Small intestine (tissue), 7 donors: Measurements from ENCODE around the gene PRCD. TPM values are rescaled to one million over a fixed set of nuclear protein-coding genes. Genes with fewer than 3 reads are reported as not detected.
"Not testable (repeated sequence)": the region's sequence is repeated elsewhere in the genome, so short reads cannot be mapped to it uniquely, and the experiment has no call there.

Source experiments
- DNase-seq, 2 donors: peaks; one replicate each; pipeline versions ENCODE4 v3.0.0 to v3.0.0-alpha.2; 2013
- FAIRE-seq: peaks from 2 replicates; lab custom pipeline; 2012; peaks lifted over from hg19 to GRCh38; lab: Jason Lieb, UNC
- H3K27ac ChIP-seq, 3 donors: one replicate each; pipeline ENCODE4 v1.5.1; 2013; ENCODE audit warnings: low read length in 2 of 3, mild to moderate bottlenecking in 2 of 3, control low read depth in 1 of 3, inconsistent platforms in 1 of 3, low read depth in 1 of 3, moderate library complexity in 1 of 3
- H3K27me3 ChIP-seq, 3 donors: one replicate each; pipeline ENCODE4 v1.6.1; 2013; ENCODE audit warnings: low read length in 3 of 3, inconsistent platforms in 1 of 3; ENCODE audit not compliant: control insufficient read depth in 3 of 3, insufficient read depth in 3 of 3
- H3K36me3 ChIP-seq, 3 donors: one replicate each; pipeline ENCODE4 v1.6.1; 2013; ENCODE audit warnings: low read length in 3 of 3, inconsistent platforms in 1 of 3, low read depth in 1 of 3, mild to moderate bottlenecking in 1 of 3, moderate library complexity in 1 of 3; ENCODE audit not compliant: control insufficient read depth in 3 of 3, insufficient read depth in 2 of 3
- H3K4me1 ChIP-seq, 3 donors: one replicate each; pipeline ENCODE4 v1.6.1; 2013; ENCODE audit warnings: low read length in 2 of 3, inconsistent platforms in 1 of 3, low read depth in 1 of 3, mild to moderate bottlenecking in 1 of 3, moderate library complexity in 1 of 3; ENCODE audit not compliant: control insufficient read depth in 3 of 3, insufficient read depth in 2 of 3
- H3K4me3 ChIP-seq, 3 donors: one replicate each; pipeline ENCODE4 v1.5.1; 2013; ENCODE audit warnings: low read length in 3 of 3, control low read depth in 1 of 3, inconsistent platforms in 1 of 3, low read depth in 1 of 3, mild to moderate bottlenecking in 1 of 3, moderate library complexity in 1 of 3
- H3K9me3 ChIP-seq, 2 donors: one replicate each; pipeline ENCODE4 v1.6.1; 2013; ENCODE audit warnings: low read depth in 1 of 2, low read length in 1 of 2; ENCODE audit not compliant: control insufficient read depth in 2 of 2, insufficient read depth in 1 of 2
- WGBS, 3 donors: extraction: QIAGEN DNeasy Blood & Tissue Kit; methylation state at CpG; one replicate each; pipeline ENCODE4 v1.1.7; 2013; 5-methylcytosine and 5-hydroxymethylcytosine counted together
- polyA plus RNA-seq, 4 donors: library from polyadenylated mRNA; stranded (reverse) in 3 of 4; unstranded in 1 of 4; fragments of 200-250 nt in 3 of 4; fragments of 120-200 nt in 1 of 4; gene quantifications; one replicate each; pipeline versions ENCODE4 v1.2.1 to v1.2.3, GENCODE V29; 2013
- donor health status: healthy with polysubstance abuse.
- donor health status: control.
- donor health status: control.
- donor health status: Bipolar disorder and iron deficiency.
- donor health status: healthy.

Gene PRCD
- polyA plus RNA-seq, 4 donors = 1.6 to 3.4 (median 2.2) TPM; not detected in 1

GRCh38 chr17:76557368-76558197 lies 17.7 kb downstream of the PRCD start:
- DNase-seq = peak; percentile 96 to 98
- FAIRE-seq = no peak
- peaks cover 0 to 19% (median 0%) of the 10 kb centered on the region in 3 donors for H3K36me3 ChIP-seq
- H3K4me3 ChIP-seq = peak overlapping the region; percentile 55 to 98 (median 70)
- H3K27me3 ChIP-seq = no peaks in the 10 kb centered on the region
- H3K4me1 ChIP-seq = peaks cover 2 to 15% (median 10%) of the 10 kb centered on the region in 3 donors
- H3K9me3 ChIP-seq = no peaks in the 10 kb centered on the region
- 0% methylated on average over 55 of the region's 55 CpGs for WGBS, 3 donors
- peak overlapping the region; percentile 69 to 91 (median 87) for H3K27ac ChIP-seq

- Histone ChIP-seq H3K27ac (peak overlapping the region in 2 of 3 donors; percentile 87 to 91), H3K27me3 (no peaks in the 10 kb centered on the region), H3K9me3 (no peaks in the 10 kb centered on the region), H3K4me1 (peaks cover 2 to 15% (median 10%) of the 10 kb centered on the region in 3 donors), H3K4me3 (peak overlapping the region; percentile 55 to 98 (median 70)), H3K36me3 (peaks cover 0 to 19% (median 0%) of the 10 kb centered on the region in 3 donors)
- no peak for FAIRE-seq
- 1% methylated on average over 14 of the region's 14 CpGs for WGBS, 3 donors
- peak; percentile 36 to 56 for DNase-seq
Observed at GRCh38 chr17:76558198-76559095, 18.6 kb downstream of the PRCD start.

- not testable (repeated sequence) for DNase-seq, H3K27me3 ChIP-seq, H3K4me3 ChIP-seq, FAIRE-seq, H3K9me3 ChIP-seq, H3K27ac ChIP-seq
- Histone ChIP-seq H3K36me3 (peaks cover 0 to 27% (median 0%) of the 10 kb centered on the region in 3 donors), H3K4me1 (peaks cover 2 to 15% (median 10%) of the 10 kb centered on the region in 3 donors)
- 82 to 83% (median 83%) methylated on average over 7 of the region's 7 CpGs for WGBS, 3 donors
Observed at GRCh38 chr17:76559460-76559859, 19.6 kb downstream of the PRCD start.

GRCh38 chr17:76560036-76560876 lies 20.4 kb downstream of the PRCD start:
- FAIRE-seq = no peak
- Histone ChIP-seq H3K4me1 (peaks cover 2 to 15% (median 10%) of the 10 kb centered on the region in 3 donors), H3K27me3 (no peaks in the 10 kb centered on the region), H3K27ac (peak overlapping the region in 1 of 3 donors; percentile 81), H3K36me3 (peaks cover 0 to 35% (median 2%) of the 10 kb centered on the region in 3 donors), H3K9me3 (no peaks in the 10 kb centered on the region), H3K4me3 (no peak overlapping the region)
- WGBS, 3 donors = 68 to 86% (median 76%) methylated on average over 10 of the region's 10 CpGs
- no peak for DNase-seq

- DNase-seq = no peak
- Histone ChIP-seq H3K27ac (peak overlapping the region in 1 of 3 donors; percentile 81), H3K4me3 (peak overlapping the region in 1 of 3 donors; percentile 14), H3K27me3 (no peaks in the 10 kb centered on the region), H3K9me3 (no peaks in the 10 kb centered on the region), H3K4me1 (peaks cover 2 to 15% (median 10%) of the 10 kb centered on the region in 3 donors), H3K36me3 (peaks cover 0 to 41% (median 2%) of the 10 kb centered on the region in 3 donors)
- WGBS, 3 donors = 67 to 86% (median 72%) methylated on average over 6 of the region's 6 CpGs
- FAIRE-seq = no peak
Observed at GRCh38 chr17:76560877-76561221, 21.0 kb downstream of the PRCD start.

- H3K4me3 ChIP-seq = peak overlapping the region in 1 of 3 donors; percentile 14
- FAIRE-seq (no peak), DNase-seq (peak in 1 of 2 donors; percentile 30)
- peaks cover 2 to 15% (median 10%) of the 10 kb centered on the region in 3 donors for H3K4me1 ChIP-seq
- H3K36me3 ChIP-seq = peaks cover 0 to 45% (median 2%) of the 10 kb centered on the region in 3 donors
- H3K27ac ChIP-seq = peak overlapping the region in 1 of 3 donors; percentile 14
- 50 to 69% (median 55%) methylated on average over 7 of the region's 7 CpGs for WGBS, 3 donors
- H3K27me3 ChIP-seq = no peaks in the 10 kb centered on the region
- H3K9me3 ChIP-seq = no peaks in the 10 kb centered on the region
Observed at GRCh38 chr17:76561332-76561731, 21.5 kb downstream of the PRCD start.

GRCh38 chr17:76561799-76562268 lies 22.0 kb downstream of the PRCD start:
- DNase-seq = no peak
- peaks cover 0 to 49% (median 2%) of the 10 kb centered on the region in 3 donors for H3K36me3 ChIP-seq
- H3K4me1 ChIP-seq = peaks cover 2 to 16% (median 10%) of the 10 kb centered on the region in 3 donors
- no peaks in the 10 kb centered on the region for H3K9me3 ChIP-seq
- WGBS, 3 donors = 62 to 70% (median 65%) methylated on average over 5 of the region's 5 CpGs
- H3K27me3 ChIP-seq = no peaks in the 10 kb centered on the region
- no peak overlapping the region for H3K4me3 ChIP-seq
- FAIRE-seq = no peak
- peak overlapping the region in 1 of 3 donors; percentile 61 for H3K27ac ChIP-seq
